ENCODE data around the gene BCAS2.
"Not testable (repeated sequence)": the region's sequence is repeated elsewhere in the genome, so short reads cannot be mapped to it uniquely, and the experiment has no call there.

BCAS2 gene

DNA sequence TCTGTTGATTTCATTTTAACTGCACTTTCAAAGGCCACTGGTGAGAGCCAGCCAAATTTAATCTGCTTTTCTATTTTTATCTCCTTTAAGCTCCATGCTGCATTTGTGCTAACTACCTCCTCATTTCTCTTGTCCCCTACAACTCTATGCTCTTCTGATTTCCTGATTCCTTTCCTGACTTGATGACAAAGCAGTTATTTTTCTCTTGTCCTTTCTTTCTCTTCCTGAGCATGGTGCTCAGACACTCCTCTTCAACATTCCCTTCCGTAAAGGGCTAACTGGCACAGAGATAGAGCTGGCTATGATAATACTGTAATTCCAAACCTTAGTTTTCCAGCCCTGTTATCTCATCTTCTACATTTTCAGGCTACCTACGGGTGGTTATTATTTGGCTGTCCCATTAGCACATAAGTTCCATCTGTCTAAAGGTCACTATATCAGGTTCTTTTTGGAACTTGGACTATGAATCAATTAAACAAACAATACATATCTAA lies 6.8 kb upstream of the BCAS2 start:
- in situ Hi-C loops (cut with HindIII; ENCODE audit: low sequenced_read_pairs) = no loop called here

DNA sequence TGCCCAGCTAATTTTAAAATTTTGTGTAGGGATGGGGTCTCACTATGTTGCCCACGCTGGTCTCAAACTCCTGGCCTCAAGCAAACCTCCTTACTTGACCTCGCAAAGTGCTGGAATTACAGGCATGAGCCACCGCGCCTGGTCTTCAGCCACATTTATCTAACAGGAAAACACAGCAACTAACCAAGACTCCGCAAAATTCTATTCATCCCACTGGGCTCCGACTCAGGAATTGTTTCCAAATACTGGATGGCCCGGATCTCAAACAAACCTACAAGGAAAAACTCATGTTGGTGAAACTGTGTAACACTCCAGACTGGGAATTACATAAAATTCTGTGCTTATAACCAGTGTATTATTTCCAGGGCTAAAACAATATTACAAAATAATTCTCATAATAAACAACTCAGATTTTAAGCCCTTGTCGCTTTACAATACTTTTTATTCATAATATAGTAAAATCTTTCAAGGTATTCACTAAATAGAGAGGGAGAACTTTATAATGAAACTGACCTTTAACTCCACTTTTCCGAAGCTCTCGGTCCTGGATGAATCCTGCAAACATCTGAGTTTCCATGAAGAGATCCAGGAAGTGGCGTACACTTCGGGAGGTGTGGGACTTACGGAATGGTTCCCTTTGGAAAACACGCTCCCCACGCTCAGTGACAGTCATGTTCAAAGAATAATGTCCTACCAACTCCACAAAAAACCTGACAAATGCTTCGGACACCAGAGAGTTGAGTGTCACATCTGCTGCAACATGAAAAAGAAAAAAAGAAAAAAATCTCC lies 6.0 kb upstream of the BCAS2 start:
- in situ Hi-C loops (cut with HindIII; ENCODE audit: low sequenced_read_pairs) = no loop called here
- DNase-seq (ENCODE audit: low read depth) = no peak
- no peak overlapping the region for H3K4me3 ChIP-seq (ENCODE audit: low read depth, low read length)
- TF ChIP-seq, protein P1, sequence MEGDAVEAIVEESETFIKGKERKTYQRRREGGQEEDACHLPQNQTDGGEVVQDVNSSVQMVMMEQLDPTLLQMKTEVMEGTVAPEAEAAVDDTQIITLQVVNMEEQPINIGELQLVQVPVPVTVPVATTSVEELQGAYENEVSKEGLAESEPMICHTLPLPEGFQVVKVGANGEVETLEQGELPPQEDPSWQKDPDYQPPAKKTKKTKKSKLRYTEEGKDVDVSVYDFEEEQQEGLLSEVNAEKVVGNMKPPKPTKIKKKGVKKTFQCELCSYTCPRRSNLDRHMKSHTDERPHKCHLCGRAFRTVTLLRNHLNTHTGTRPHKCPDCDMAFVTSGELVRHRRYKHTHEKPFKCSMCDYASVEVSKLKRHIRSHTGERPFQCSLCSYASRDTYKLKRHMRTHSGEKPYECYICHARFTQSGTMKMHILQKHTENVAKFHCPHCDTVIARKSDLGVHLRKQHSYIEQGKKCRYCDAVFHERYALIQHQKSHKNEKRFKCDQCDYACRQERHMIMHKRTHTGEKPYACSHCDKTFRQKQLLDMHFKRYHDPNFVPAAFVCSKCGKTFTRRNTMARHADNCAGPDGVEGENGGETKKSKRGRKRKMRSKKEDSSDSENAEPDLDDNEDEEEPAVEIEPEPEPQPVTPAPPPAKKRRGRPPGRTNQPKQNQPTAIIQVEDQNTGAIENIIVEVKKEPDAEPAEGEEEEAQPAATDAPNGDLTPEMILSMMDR (IDR thresholded peaks at IDR 0.05; ENCODE audit: low read depth, low read length, missing control alignments) = no peak

More for the DNA sequence above, 6.8 kb upstream of the BCAS2 start:
- DNase-seq (ENCODE audit: low read depth) = no peak
- TF ChIP-seq, protein P1 (IDR thresholded peaks at IDR 0.05; ENCODE audit: low read depth, low read length, missing control alignments) = no peak
- H3K4me3 ChIP-seq (ENCODE audit: low read depth, low read length) = no peak overlapping the region

DNA sequence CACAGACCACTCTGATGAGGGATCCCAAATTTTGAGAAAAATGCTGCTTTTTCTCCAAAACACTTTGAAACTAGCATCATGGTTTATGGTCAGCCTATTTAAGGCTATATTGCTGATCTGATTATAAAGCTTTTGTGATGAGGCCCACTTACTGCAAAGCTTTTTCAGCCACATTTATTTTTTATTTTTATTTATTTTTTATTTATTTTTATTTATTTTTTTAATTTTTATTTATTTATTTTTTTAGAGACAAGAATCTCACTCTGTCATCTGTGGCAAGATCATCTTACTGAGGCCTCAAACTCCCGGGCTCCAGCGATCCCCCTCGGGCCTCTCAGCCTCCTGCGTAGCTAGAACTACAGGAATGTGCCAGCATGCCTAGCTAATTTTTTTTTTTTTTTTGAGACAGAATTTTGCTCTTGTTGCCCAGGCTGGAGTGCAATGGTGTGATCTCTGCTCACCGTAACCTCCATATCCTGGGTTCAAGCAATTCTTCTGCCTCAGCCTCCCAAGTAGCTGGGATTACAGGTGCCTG lies 5.2 kb upstream of the BCAS2 start:
- DNase-seq (ENCODE audit: low read depth) = no peak
- in situ Hi-C loops (cut with HindIII; ENCODE audit: low sequenced_read_pairs) = no loop called here
- TF ChIP-seq, protein P1 (IDR thresholded peaks at IDR 0.05; ENCODE audit: low read depth, low read length, missing control alignments) = no peak
- H3K4me3 ChIP-seq (ENCODE audit: low read depth, low read length) = no peak overlapping the region

DNA sequence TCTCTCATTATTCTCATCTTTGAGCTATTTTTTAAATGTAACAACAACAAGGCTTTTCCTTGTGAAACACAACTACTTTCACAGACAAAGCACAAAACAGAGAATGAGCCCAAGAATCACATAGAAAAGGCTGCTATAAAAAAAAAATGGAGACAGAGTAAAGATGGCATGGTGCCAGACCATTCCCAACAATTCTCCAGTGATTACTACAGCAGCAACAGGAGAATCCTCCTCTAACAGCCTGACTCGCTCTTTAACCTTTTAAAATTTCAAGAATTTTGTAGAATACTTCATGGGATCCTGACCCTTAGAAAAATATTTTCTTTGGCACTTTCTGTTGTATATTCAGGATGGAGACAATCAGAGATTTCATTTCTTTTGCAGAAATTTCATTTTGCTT lies 3.8 kb upstream of the BCAS2 start:
- in situ Hi-C loops (cut with HindIII; ENCODE audit: low sequenced_read_pairs) = no loop called here
- DNase-seq (ENCODE audit: low read depth) = no peak
- H3K4me3 ChIP-seq (ENCODE audit: low read depth, low read length) = no peak overlapping the region
- TF ChIP-seq, protein P1 (IDR thresholded peaks at IDR 0.05; ENCODE audit: low read depth, low read length, missing control alignments) = no peak

DNA sequence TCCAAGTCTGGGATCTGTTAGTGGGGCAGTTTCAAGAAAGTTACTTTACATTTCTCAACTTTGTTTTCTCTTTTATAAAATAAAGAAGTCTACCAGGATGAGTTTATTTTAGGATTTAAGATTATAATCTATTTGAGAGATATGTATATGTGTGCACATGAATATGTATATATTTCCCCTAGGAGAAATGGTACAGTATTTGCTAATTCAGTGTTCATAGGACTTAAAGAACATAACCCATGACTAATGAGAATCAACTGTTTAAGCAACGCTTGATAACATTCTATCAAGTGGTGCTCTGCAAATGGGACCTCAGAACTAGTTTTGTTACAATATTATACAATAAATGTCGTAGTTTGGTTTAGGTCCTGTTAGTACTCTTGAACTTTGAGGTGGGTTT lies 7.0 kb downstream of the BCAS2 start:
- TF ChIP-seq, protein P1 (IDR thresholded peaks at IDR 0.05; ENCODE audit: low read depth, low read length, missing control alignments) = no peak
- DNase-seq (ENCODE audit: low read depth) = no peak
- H3K4me3 ChIP-seq (ENCODE audit: low read depth, low read length) = no peak overlapping the region
- in situ Hi-C loops (cut with HindIII; ENCODE audit: low sequenced_read_pairs) = no loop called here

DNA sequence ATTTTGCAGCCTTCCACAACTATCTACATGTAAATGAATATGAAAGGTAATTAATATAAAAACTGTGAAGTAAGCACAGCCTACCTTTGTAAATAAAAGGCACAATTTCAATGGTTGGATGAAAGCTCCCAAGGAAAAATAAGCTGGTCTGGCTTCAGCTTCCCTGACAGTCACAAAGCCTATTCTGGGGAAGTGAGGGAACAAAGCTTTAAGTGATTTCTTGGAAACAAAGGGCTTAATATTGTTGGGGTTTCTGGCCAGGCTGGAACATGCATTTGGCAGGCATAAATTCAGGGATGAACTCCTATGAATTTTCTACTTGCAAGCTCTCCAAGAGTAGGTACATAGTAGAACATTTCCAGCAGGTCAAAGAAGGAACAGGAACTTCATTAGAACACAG lies 17.3 kb downstream of the BCAS2 start:
- TF ChIP-seq, protein P1 (IDR thresholded peaks at IDR 0.05; ENCODE audit: low read depth, low read length, missing control alignments) = no peak
- in situ Hi-C loops (cut with HindIII; ENCODE audit: low sequenced_read_pairs) = no loop called here
- no peak overlapping the region for H3K4me3 ChIP-seq (ENCODE audit: low read depth, low read length)
- no peak for DNase-seq (ENCODE audit: low read depth)

DNA sequence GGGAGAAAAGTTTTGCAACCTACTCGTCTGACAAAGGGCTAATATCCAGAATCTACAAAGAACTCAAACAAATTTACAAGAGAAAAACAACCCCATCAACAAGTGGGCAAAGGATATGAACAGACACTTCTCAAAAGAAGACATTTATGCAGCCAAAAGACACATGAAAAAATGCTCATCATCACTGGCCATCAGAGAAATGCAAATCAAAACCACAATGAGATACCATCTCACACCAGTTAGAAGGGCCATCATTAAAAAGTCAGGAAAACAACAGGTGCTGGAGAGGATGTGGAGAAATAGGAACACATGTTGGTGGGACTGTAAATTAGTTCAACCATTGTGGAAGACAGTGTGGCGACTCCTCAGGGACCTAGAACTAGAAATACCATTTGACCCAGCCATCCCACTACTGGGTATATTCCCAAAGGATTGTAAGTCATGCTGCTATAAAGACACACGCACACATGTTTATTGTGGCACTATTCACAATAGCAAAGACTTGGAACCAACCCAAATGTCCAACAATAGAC lies 18.4 kb downstream of the BCAS2 start:
- DNase-seq (ENCODE audit: low read depth); H3K4me3 ChIP-seq (ENCODE audit: low read depth, low read length); in situ Hi-C loops (cut with HindIII; ENCODE audit: low sequenced_read_pairs): not testable (repeated sequence)

Data from astrocyte of the cerebellum (primary cell).